Measurements from ENCODE around the gene ZNF76. TPM values are rescaled to one million over a fixed set of nuclear protein-coding genes. Genes with fewer than 3 reads are reported as not detected.

The ZNF76 gene
- total and polyA plus RNA-seq, 8 donors, result 15.1 to 92.0 (median 25.3) TPM

DNA sequence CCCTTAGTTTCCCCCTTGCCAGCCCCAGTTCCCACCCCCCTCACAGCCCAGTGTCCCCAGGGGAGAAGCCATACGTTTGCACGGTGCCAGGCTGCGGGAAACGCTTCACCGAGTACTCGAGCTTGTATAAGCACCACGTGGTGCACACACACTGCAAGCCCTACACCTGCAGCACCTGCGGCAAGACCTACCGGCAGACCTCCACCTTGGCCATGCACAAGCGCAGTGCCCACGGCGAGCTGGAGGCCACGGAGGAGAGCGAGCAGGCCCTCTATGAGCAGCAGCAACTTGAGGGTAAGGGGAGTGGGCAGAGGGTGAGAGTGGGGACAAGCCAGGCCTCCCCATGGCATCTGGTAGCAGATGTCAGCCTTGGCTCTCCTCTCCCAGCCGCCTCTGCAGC lies 33.0 kb downstream of the ZNF76 start:
- Histone ChIP-seq H3K4me1 (peaks cover 4 to 10% (median 8%) of the 10 kb centered on the region in 4 donors), H3K36me3 (peaks cover 62 to 92% (median 85%) of the 10 kb centered on the region in 4 donors), H3K4me3 (no peak overlapping the region), H3K27ac (no peak overlapping the region), H3K27me3 (no peaks in the 10 kb centered on the region), H3K9me3 (no peaks in the 10 kb centered on the region)
- TF ChIP-seq POLR2AphosphoS5 (IDR thresholded peaks at IDR 0.05) (no peak), CTCF (IDR thresholded peaks at IDR 0.05) (no peak), POLR2A (IDR thresholded peaks at IDR 0.05) (no peak), EP300 (IDR thresholded peaks at IDR 0.05) (no peak)
- WGBS, 5 donors, result 71 to 84% (median 79%) methylated on average over 13 to 15 of the region's 15 CpGs
- intact Hi-C loops (cut with DNase I; ENCODE audit: low total_unique reads), result no loop called here
- DNase-seq, result no peak

- intact Hi-C loops (cut with DNase I; ENCODE audit: low total_unique reads), result no loop called here
- H3K9me3 ChIP-seq, result no peaks in the 10 kb centered on the region
- no peak overlapping the region for H3K4me3 ChIP-seq
- WGBS, 5 donors, result 86 to 92% (median 91%) methylated on average over 9 of the region's 9 CpGs
- no peak overlapping the region for H3K27ac ChIP-seq
- no peaks in the 10 kb centered on the region for H3K27me3 ChIP-seq
- H3K4me1 ChIP-seq, result peaks cover 6 to 21% (median 16%) of the 10 kb centered on the region in 4 donors
- DNase-seq, result no peak
- peaks cover 50 to 80% (median 73%) of the 10 kb centered on the region in 4 donors for H3K36me3 ChIP-seq
- TF ChIP-seq POLR2A (IDR thresholded peaks at IDR 0.05), result no peak
- TF ChIP-seq EP300 (IDR thresholded peaks at IDR 0.05), result no peak
- TF ChIP-seq POLR2AphosphoS5 (IDR thresholded peaks at IDR 0.05), result no peak
- no peak for TF ChIP-seq CTCF (IDR thresholded peaks at IDR 0.05)
These were observed 34.1 kb downstream of the ZNF76 start for GRCh38 chr6:35293681-35294080.

- peaks cover 6 to 28% (median 21%) of the 10 kb centered on the region in 4 donors for H3K4me1 ChIP-seq
- peaks cover 45 to 73% (median 66%) of the 10 kb centered on the region in 4 donors for H3K36me3 ChIP-seq
- intact Hi-C loops (cut with DNase I; ENCODE audit: low total_unique reads), result no loop called here
- TF ChIP-seq POLR2AphosphoS5 (IDR thresholded peaks at IDR 0.05) (no peak), EP300 (IDR thresholded peaks at IDR 0.05) (no peak), POLR2A (IDR thresholded peaks at IDR 0.05) (no peak), CTCF (IDR thresholded peaks at IDR 0.05) (peak in 5 of 7 experiments; percentile 60 to 85 (median 65))
- H3K27ac ChIP-seq, result no peak overlapping the region
- no peak overlapping the region for H3K4me3 ChIP-seq
- DNase-seq, result peak; percentile 56 to 80
- no peaks in the 10 kb centered on the region for H3K9me3 ChIP-seq
- 53 to 66% (median 56%) methylated on average over 10 of the region's 10 CpGs for WGBS, 5 donors
- H3K27me3 ChIP-seq, result no peaks in the 10 kb centered on the region
These were observed 34.9 kb downstream of the ZNF76 start for GRCh38 chr6:35294308-35294945.

DNA sequence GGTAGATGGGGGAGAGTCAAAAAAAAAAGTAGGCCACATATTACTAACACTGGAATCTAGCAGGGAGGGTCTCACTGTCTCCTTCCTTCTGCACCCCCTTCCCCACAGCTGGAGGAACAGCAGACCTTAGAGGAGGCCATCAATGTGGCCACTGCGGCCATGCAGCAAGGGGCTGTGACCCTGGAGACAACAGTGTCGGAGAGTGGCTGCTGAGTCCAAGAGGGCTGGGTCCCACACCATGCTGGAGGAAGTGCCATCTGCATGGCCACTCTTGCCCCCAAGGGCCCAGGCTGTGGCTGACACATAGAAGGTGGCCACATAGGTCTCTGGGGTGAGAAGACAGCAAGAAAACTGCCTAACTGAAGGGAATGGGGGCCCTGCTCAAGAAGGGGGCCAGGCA lies 35.5 kb downstream of the ZNF76 start:
- TF ChIP-seq POLR2AphosphoS5 (IDR thresholded peaks at IDR 0.05), result no peak
- TF ChIP-seq CTCF (IDR thresholded peaks at IDR 0.05), result no peak
- no peak for TF ChIP-seq EP300 (IDR thresholded peaks at IDR 0.05)
- TF ChIP-seq POLR2A (IDR thresholded peaks at IDR 0.05), result no peak
- WGBS, 5 donors, result 89 to 98% (median 95%) methylated on average over 2 of the region's 2 CpGs
- Histone ChIP-seq H3K4me3 (no peak overlapping the region), H3K27ac (no peak overlapping the region), H3K36me3 (peaks cover 41 to 67% (median 59%) of the 10 kb centered on the region in 4 donors), H3K9me3 (no peaks in the 10 kb centered on the region), H3K27me3 (no peaks in the 10 kb centered on the region), H3K4me1 (peaks cover 6 to 34% (median 26%) of the 10 kb centered on the region in 4 donors)
- DNase-seq, result no peak
- intact Hi-C loops (cut with DNase I; ENCODE audit: low total_unique reads), result loop anchor here (5.0 kb wide), 1 partner anchor 157 kb away; the partner anchor contains the start of gene FANCE

Measured in stomach (tissue), 9 donors.